HK-2 (cell line): ENCODE data around the gene DIP2C.
"Not testable (repeated sequence)": the region's sequence is repeated elsewhere in the genome, so short reads cannot be mapped to it uniquely, and the experiment has no call there.

Experiments
- DNase-seq: peaks from one replicate; pipeline ENCODE4 v3.0.0-alpha.2; 2018; ENCODE audit not compliant: unreplicated experiment

Gene DIP2C

GRCh38 chr10:450463-450862 lies 239.0 kb downstream of the DIP2C start:
- no peak for DNase-seq

GRCh38 chr10:449331-449730 lies 240.1 kb downstream of the DIP2C start:
- not testable (repeated sequence) for DNase-seq

GRCh38 chr10:443459-443858 lies 246.0 kb downstream of the DIP2C start:
- no peak for DNase-seq

- no peak for DNase-seq
These were observed 247.3 kb downstream of the DIP2C start for GRCh38 chr10:442209-442608.

- no peak for DNase-seq
These were observed 247.8 kb downstream of the DIP2C start for GRCh38 chr10:441659-442058.

GRCh38 chr10:440127-440526 lies 249.3 kb downstream of the DIP2C start:
- DNase-seq = no peak

GRCh38 chr10:437698-438490 lies 251.6 kb downstream of the DIP2C start:
- DNase-seq = no peak

GRCh38 chr10:436911-437665 lies 252.4 kb downstream of the DIP2C start:
- DNase-seq = no peak

- DNase-seq = no peak
These were observed 253.3 kb downstream of the DIP2C start for GRCh38 chr10:436013-436697.

- DNase-seq = no peak
These were observed 254.1 kb downstream of the DIP2C start for GRCh38 chr10:435397-435796.

GRCh38 chr10:429696-430095 lies 259.8 kb downstream of the DIP2C start:
- DNase-seq = no peak

GRCh38 chr10:427761-428519 lies 261.5 kb downstream of the DIP2C start:
- no peak for DNase-seq

- not testable (repeated sequence) for DNase-seq
These were observed 264.1 kb downstream of the DIP2C start for GRCh38 chr10:425365-425764.

- DNase-seq = not testable (repeated sequence)
These were observed 264.7 kb downstream of the DIP2C start for GRCh38 chr10:424724-425123.

GRCh38 chr10:423178-423577 lies 266.3 kb downstream of the DIP2C start:
- no peak for DNase-seq

GRCh38 chr10:422675-423074 lies 266.8 kb downstream of the DIP2C start:
- DNase-seq = no peak

GRCh38 chr10:422241-422640 lies 267.2 kb downstream of the DIP2C start:
- no peak for DNase-seq

- DNase-seq = no peak
These were observed 268.3 kb downstream of the DIP2C start for GRCh38 chr10:421170-421569.

- no peak for DNase-seq
These were observed 269.0 kb downstream of the DIP2C start for GRCh38 chr10:420154-421121.

GRCh38 chr10:418894-419293 lies 270.6 kb downstream of the DIP2C start:
- no peak for DNase-seq

- no peak for DNase-seq
These were observed 271.2 kb downstream of the DIP2C start for GRCh38 chr10:418226-418625.
